ENCODE results near the gene HRCT1.
"Not testable (repeated sequence)": the region's sequence is repeated elsewhere in the genome, so short reads cannot be mapped to it uniquely, and the experiment has no call there.

Gene HRCT1

DNA sequence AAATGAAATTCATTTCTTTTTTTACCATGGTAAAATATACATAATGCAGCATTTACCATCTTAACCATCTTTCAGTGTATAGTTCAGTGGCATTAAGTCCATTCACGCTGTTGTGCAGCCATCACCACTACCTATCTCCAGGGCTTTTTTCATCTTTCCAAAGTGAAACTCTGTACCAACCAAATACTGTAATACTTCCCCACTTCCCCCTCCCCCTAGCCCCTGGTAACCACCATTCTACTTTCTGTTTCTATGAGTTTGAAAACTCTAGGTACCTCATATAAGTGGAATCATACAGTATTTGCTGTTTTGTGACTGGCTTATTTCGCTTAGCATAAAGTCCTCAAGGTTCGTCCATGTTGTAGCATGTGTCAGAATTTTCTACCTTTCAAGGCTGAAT, 26.7 kb downstream of the HRCT1 start:
- TF ChIP-seq, protein P1, sequence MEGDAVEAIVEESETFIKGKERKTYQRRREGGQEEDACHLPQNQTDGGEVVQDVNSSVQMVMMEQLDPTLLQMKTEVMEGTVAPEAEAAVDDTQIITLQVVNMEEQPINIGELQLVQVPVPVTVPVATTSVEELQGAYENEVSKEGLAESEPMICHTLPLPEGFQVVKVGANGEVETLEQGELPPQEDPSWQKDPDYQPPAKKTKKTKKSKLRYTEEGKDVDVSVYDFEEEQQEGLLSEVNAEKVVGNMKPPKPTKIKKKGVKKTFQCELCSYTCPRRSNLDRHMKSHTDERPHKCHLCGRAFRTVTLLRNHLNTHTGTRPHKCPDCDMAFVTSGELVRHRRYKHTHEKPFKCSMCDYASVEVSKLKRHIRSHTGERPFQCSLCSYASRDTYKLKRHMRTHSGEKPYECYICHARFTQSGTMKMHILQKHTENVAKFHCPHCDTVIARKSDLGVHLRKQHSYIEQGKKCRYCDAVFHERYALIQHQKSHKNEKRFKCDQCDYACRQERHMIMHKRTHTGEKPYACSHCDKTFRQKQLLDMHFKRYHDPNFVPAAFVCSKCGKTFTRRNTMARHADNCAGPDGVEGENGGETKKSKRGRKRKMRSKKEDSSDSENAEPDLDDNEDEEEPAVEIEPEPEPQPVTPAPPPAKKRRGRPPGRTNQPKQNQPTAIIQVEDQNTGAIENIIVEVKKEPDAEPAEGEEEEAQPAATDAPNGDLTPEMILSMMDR (IDR thresholded peaks at IDR 0.05; ENCODE audit: low read depth, low read length): no peak
- no peak for DNase-seq (ENCODE audit: extremely low read depth, low read depth)

GRCh38 chr9:35933550-35934067, 27.6 kb downstream of the HRCT1 start:
- no peak for DNase-seq (ENCODE audit: extremely low read depth, low read depth)
- TF ChIP-seq, protein P1 (IDR thresholded peaks at IDR 0.05; ENCODE audit: low read depth, low read length): no peak

DNA sequence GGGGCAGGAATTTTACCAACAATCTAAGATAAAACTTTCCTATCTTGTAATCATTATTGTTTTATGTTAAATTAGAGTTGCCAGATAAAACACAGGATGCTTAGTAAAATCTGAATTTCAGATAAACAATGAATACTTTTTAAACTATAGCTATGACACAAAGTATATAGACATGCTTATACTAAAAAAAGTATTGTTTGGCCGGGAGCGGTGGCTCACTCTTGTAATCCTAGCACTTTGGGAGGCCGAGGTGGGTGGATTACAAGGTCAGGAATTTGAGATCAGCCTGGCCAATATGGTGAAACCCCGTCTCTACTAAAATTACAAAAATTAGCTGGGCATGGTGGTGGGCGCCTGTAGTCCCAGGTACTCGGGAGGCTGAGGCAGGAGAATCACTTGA, 28.1 kb downstream of the HRCT1 start:
- not testable (repeated sequence) for DNase-seq (ENCODE audit: extremely low read depth, low read depth)

- TF ChIP-seq, protein P1 (IDR thresholded peaks at IDR 0.05; ENCODE audit: low read depth, low read length): no peak
- no peak for DNase-seq (ENCODE audit: extremely low read depth, low read depth)
Measured at GRCh38 chr9:35935261-35935660, 29.3 kb downstream of the HRCT1 start.

DNA sequence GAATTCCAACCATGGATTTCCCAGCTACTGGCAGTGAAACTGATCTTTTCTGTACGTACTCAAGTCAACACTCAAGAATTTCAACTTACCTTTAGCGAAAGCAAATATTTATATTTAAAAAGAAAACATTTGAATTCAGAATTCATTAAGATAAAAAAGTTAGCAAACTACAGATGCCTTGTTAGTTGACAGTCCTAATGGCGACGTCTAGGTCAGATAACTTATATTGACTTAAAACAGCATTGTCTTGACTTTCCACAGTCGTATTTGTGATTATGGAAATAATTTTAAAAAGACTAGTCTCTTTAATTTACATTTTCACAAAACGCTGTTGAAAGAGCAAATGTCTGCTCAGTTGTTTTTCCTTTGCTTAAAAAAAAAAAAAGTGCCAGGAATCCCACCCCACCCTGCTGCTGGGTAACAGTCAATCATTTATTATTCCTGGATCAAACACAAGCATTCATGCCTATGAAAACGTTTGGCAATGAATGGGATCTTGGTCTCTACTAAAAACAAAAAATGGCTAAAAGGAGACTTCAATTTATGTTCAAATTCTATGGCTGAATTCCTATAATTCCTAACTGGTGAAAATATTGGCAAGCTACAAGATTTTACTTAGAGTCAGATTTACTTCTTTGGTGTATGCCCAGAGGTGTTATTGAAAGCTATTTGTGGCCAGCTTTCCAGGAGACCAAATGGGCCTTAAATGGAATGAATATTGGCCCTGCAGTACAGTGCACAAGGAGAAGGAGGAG, 29.9 kb downstream of the HRCT1 start:
- TF ChIP-seq, protein P1 (IDR thresholded peaks at IDR 0.05; ENCODE audit: low read depth, low read length): no peak
- peak; percentile 19 for DNase-seq (ENCODE audit: extremely low read depth, low read depth)

- TF ChIP-seq, protein P1 (IDR thresholded peaks at IDR 0.05; ENCODE audit: low read depth, low read length): no peak
- no peak for DNase-seq (ENCODE audit: extremely low read depth, low read depth)
Measured at GRCh38 chr9:35937227-35937626, 31.2 kb downstream of the HRCT1 start.

GRCh38 chr9:35938474-35939356, 32.7 kb downstream of the HRCT1 start:
- TF ChIP-seq, protein P1 (IDR thresholded peaks at IDR 0.05; ENCODE audit: low read depth, low read length): no peak
- DNase-seq (ENCODE audit: extremely low read depth, low read depth): no peak
